OCI-LY7 (cell line): Measurements from ENCODE around the gene RNF144B. TPM values are rescaled to one million over a fixed set of nuclear protein-coding genes. Genes with fewer than 3 reads are reported as not detected.
A peak's percentile ranks its signal among the peaks of the same experiment; 100 is the strongest.
"Not testable (repeated sequence)": the region's sequence is repeated elsewhere in the genome, so short reads cannot be mapped to it uniquely, and the experiment has no call there.

ENCODE experiments used
- BruUV-seq: library from RNA; stranded (reverse); fragments of 400-500 nt; replicated peaks from 2 replicates; lab custom pipeline; 2021; lab: Mats Ljungman, UMichigan
- CTCF ChIA-PET: fragments of 300-600 bp; sonication (Branson Sonifier 250); formaldehyde crosslinking; loops from one replicate; lab custom pipeline; 2022; ENCODE audit warnings: antibody characterized with exemption; ENCODE audit not compliant: unreplicated experiment; lab: Charles Lee
- POLR2A ChIA-PET: fragments of 300-600 bp; sonication (Branson Sonifier 250); formaldehyde crosslinking; loops from one replicate; lab custom pipeline; 2022; ENCODE audit warnings: antibody characterized with exemption; lab: Charles Lee
- DNase-seq: peaks from one replicate; pipeline ENCODE4 v3.0.0-alpha.2; 2015; ENCODE audit warnings: low spot score
- H2AFZ ChIP-seq: fragments of 200-600 bp; sonication (generic), shearing (Covaris generic); 2 replicates; pipeline ENCODE4 v1.6.1; 2014; ENCODE audit warnings: mild to moderate bottlenecking, antibody characterized with exemption, low read length, moderate library complexity
- H3K27ac ChIP-seq: fragments of 200-600 bp; sonication (generic); 2 replicates; pipeline ENCODE4 v1.5.1; 2014; ENCODE audit warnings: mixed run types, low read depth, mild to moderate bottlenecking, moderate library complexity, low read length, inconsistent platforms; ENCODE audit not compliant: poor library complexity, severe bottlenecking
- H3K36me3 ChIP-seq: fragments of 200-600 bp; sonication (generic); 2 replicates; pipeline ENCODE4 v1.6.1; 2014; ENCODE audit warnings: mild to moderate bottlenecking, antibody characterized with exemption, low read length, moderate library complexity, mixed read lengths; ENCODE audit not compliant: insufficient read depth
- H3K4me1 ChIP-seq: fragments of 200-600 bp; sonication (generic); 2 replicates; pipeline ENCODE4 v1.5.1; 2014; ENCODE audit warnings: mild to moderate bottlenecking, low read length; ENCODE audit not compliant: insufficient read depth, poor library complexity, severe bottlenecking
- H3K4me2 ChIP-seq: fragments of 200-600 bp; sonication (generic); 2 replicates; pipeline ENCODE4 v1.6.1; 2014; ENCODE audit warnings: mild to moderate bottlenecking, low read length
- H3K4me3 ChIP-seq: fragments of 200-600 bp; sonication (generic); 2 replicates; pipeline ENCODE4 v1.5.1; 2014; ENCODE audit warnings: mild to moderate bottlenecking, low read depth, low read length; ENCODE audit not compliant: poor library complexity, severe bottlenecking
- H3K79me2 ChIP-seq: fragments of 200-600 bp; sonication (generic); 2 replicates; pipeline ENCODE4 v1.6.1; 2016; ENCODE audit warnings: low read depth, mild to moderate bottlenecking, low read length, moderate library complexity, mixed read lengths; ENCODE audit not compliant: insufficient read depth
- H3K9me2 ChIP-seq: fragments of 200-600 bp; sonication (generic); 2 replicates; pipeline ENCODE4 v1.6.1; 2016; ENCODE audit warnings: mild to moderate bottlenecking, low read length, mixed read lengths; ENCODE audit not compliant: insufficient read depth
- H3K9me3 ChIP-seq: fragments of 200-600 bp; sonication (generic); 2 replicates; pipeline ENCODE4 v1.6.1; 2014; ENCODE audit warnings: mild to moderate bottlenecking, mixed run types, low read length, mixed read lengths
- H4K20me1 ChIP-seq: fragments of 200-600 bp; sonication (generic); 2 replicates; pipeline ENCODE4 v1.6.1; 2014; ENCODE audit warnings: mild to moderate bottlenecking, antibody characterized with exemption, low read length, moderate library complexity, mixed read lengths; ENCODE audit not compliant: insufficient read depth
- EZH2phosphoT487 ChIP-seq: fragments of 200-600 bp; sonication (generic); IDR thresholded peaks from 2 replicates; pipeline ENCODE4 v1.6.1; 2018; ENCODE audit warnings: low read depth, borderline replicate concordance, mild to moderate bottlenecking, mixed run types, antibody characterized with exemption, low read length, moderate library complexity, mixed read lengths
- intact Hi-C: fragments of 100-400 bp; cut with micrococcal nuclease; formaldehyde crosslinking; loops from one replicate; pipeline ENCODE4 v1.10.0; 2022; ENCODE audit not compliant: unreplicated experiment
- total RNA-seq, 2 experiments: library from RNA; depleted of rRNA in 1 of 2; stranded (reverse); fragments of >200 nt in 1 of 2; shearing (Covaris generic) in 1 of 2; gene quantifications; 2 replicates each; pipeline ENCODE4 v1.2.3, GENCODE V29; 2014 to 2022
- TF ChIP-seq, protein P1 (sequence below): fragments of 200-600 bp; sonication (generic); conservative IDR thresholded peaks from 2 replicates; pipeline ENCODE4 v1.5.1; 2014; ENCODE audit warnings: mild to moderate bottlenecking, antibody characterized with exemption, low read length, moderate library complexity, mixed read lengths

RNF144B gene
- total RNA-seq, 2 experiments from 2014 or later = 83.4 to 151 TPM

GRCh38 chr6:18352842-18353241 is 34.3 kb upstream of the RNF144B start:
- Histone ChIP-seq H3K9me3 (peaks cover 8% of the 10 kb centered on the region; the same call in 1 of the 2 replicates), H3K4me1 (peaks cover 31% of the 10 kb centered on the region), H3K4me3 (no peak overlapping the region), H3K27ac (peak overlapping the region; percentile 4), H3K36me3 (peaks cover 9% of the 10 kb centered on the region), H3K79me2 (no peaks in the 10 kb centered on the region), H4K20me1 (no peaks in the 10 kb centered on the region), H2AFZ (peak overlapping the region; percentile 50; the same call in 1 of the 2 replicates), H3K4me2 (no peak overlapping the region), H3K9me2 (no peaks in the 10 kb centered on the region)
- ChIA-PET POLR2A (interaction anchor here (0.8 to 2.0 kb wide), 6 partner anchors 8 to 22 kb away, joined by 3 to 9 read pairs (median 4); no protein-coding TSS in a partner anchor), CTCF (no interaction called here)
- no peak for DNase-seq
- intact Hi-C loops = no loop called here
- no TSS peak for BruUV-seq
- TF ChIP-seq, protein P1, sequence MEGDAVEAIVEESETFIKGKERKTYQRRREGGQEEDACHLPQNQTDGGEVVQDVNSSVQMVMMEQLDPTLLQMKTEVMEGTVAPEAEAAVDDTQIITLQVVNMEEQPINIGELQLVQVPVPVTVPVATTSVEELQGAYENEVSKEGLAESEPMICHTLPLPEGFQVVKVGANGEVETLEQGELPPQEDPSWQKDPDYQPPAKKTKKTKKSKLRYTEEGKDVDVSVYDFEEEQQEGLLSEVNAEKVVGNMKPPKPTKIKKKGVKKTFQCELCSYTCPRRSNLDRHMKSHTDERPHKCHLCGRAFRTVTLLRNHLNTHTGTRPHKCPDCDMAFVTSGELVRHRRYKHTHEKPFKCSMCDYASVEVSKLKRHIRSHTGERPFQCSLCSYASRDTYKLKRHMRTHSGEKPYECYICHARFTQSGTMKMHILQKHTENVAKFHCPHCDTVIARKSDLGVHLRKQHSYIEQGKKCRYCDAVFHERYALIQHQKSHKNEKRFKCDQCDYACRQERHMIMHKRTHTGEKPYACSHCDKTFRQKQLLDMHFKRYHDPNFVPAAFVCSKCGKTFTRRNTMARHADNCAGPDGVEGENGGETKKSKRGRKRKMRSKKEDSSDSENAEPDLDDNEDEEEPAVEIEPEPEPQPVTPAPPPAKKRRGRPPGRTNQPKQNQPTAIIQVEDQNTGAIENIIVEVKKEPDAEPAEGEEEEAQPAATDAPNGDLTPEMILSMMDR = no peak
- TF ChIP-seq EZH2phosphoT487 = no peak

GRCh38 chr6:18353251-18353650 is 33.9 kb upstream of the RNF144B start:
- peaks cover 10% of the 10 kb centered on the region; the same call in 1 of the 2 replicates for H3K9me3 ChIP-seq
- H3K4me1 ChIP-seq = peaks cover 34% of the 10 kb centered on the region
- intact Hi-C loops = no loop called here
- POLR2A ChIA-PET = interaction anchor here (1.1 to 2.0 kb wide), 3 partner anchors 10 to 16 kb away, joined by 3 to 9 read pairs (median 4); no protein-coding TSS in a partner anchor
- DNase-seq = no peak
- H3K27ac ChIP-seq = peak overlapping the region; percentile 4
- peak overlapping the region; percentile 50; the same call in 1 of the 2 replicates for H2AFZ ChIP-seq
- CTCF ChIA-PET = no interaction called here
- H3K36me3 ChIP-seq = peaks cover 9% of the 10 kb centered on the region
- no peak for TF ChIP-seq EZH2phosphoT487
- TF ChIP-seq, protein P1 = no peak
- no peaks in the 10 kb centered on the region for H3K79me2 ChIP-seq
- H4K20me1 ChIP-seq = no peaks in the 10 kb centered on the region
- no peaks in the 10 kb centered on the region for H3K9me2 ChIP-seq
- no peak overlapping the region for H3K4me2 ChIP-seq
- BruUV-seq = no TSS peak
- H3K4me3 ChIP-seq = no peak overlapping the region

DNA sequence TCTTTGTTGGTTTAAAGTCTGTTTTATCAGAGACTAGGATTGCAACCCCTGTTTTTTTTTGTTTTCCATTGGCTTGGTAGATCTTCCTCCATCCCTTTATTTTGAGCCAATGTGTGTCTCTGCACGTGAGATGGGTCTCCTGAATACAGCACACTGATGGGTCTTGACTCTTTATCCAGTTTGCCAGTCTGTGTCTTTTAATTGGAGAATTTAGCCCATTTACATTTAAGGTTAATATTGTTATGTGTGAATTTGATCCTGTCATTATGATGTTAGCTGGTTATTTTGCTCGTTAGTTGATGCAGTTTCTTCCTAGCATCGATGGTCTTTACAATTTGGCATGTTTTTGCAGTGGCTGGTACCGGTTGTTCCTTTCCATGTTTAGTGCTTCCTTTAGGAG is 29.6 kb upstream of the RNF144B start:
- POLR2A ChIA-PET = interaction anchor here (5.5 to 5.8 kb wide), 3 partner anchors 14 to 31 kb away, joined by 69 to 160 read pairs (median 133); partner anchors contain the start of gene RNF144B
- intact Hi-C loops, BruUV-seq, H3K79me2 ChIP-seq, H3K9me2 ChIP-seq, H2AFZ ChIP-seq, H3K4me3 ChIP-seq, DNase-seq, H3K4me2 ChIP-seq, CTCF ChIA-PET, H4K20me1 ChIP-seq, H3K27ac ChIP-seq: not testable (repeated sequence)
- peaks cover 21% of the 10 kb centered on the region for H3K36me3 ChIP-seq
- H3K9me3 ChIP-seq = peaks cover 25% of the 10 kb centered on the region; the same call in 1 of the 2 replicates
- peaks cover 52% of the 10 kb centered on the region for H3K4me1 ChIP-seq
